OCI-LY3 (cell line): Measurements from ENCODE around the gene MAMLD1.

Source experiments
- CTCF ChIP-seq: fragments of 200-600, 300-600 bp; sonication (generic); IDR thresholded peaks from 2 replicates; pipeline ENCODE4 v1.5.1; 2014; ENCODE audit warnings: antibody characterized with exemption, low read length, low read depth
- EZH2phosphoT487 ChIP-seq: fragments of 200-600 bp; shearing (Covaris generic); IDR thresholded peaks from 2 replicates; pipeline ENCODE4 v1.6.1; 2018; ENCODE audit warnings: antibody characterized with exemption, mixed run types, low read depth

DNA sequence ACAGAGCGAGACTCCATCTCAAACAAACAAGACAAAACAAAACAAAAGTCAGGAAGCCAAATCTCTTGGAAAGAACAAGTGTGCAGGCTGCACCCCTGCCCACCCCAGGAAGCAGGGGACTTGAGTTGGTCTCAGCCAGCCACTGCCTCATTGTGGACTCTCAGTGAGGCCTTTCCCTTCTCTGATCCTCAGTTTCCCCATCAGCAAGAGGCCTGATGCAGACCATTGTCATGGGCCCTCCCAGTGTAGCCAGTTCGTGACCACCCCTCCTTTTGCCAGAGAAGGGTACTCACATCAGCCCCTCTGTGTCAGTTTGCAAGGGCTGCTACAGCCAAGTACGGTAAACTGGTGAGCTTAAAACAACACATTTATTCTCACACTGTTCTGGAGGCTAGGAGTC is 48.9 kb upstream of the MAMLD1 start:
- TF ChIP-seq CTCF (no peak), EZH2phosphoT487 (no peak)
